K562 (cell line): ENCODE data around the gene CD96.

Experiments
- CHD4 ChIP-seq: fragments of 200-600 bp; sonication (generic); IDR thresholded peaks from 3 replicates; pipeline ENCODE4 v1.6.1; 2012; ENCODE audit warnings: low read depth, mild to moderate bottlenecking, mixed read lengths, low read length, inconsistent platforms; ENCODE audit not compliant: insufficient read depth, insufficient replicate concordance, poor library complexity, severe bottlenecking
- CTCF ChIP-seq, 3 experiments: IDR thresholded peaks in 2 of 3; conservative IDR thresholded peaks in 1 of 3; 2 replicates each; pipeline ENCODE4 v1.5.1; 2011 to 2012; ENCODE audit warnings: low read length in 3 of 3, mild to moderate bottlenecking in 3 of 3, control low read depth in 2 of 3, improper control_type of control experiment in 1 of 3, inconsistent platforms in 1 of 3, low read depth in 1 of 3, mixed read lengths in 1 of 3, moderate library complexity in 1 of 3; ENCODE audit not compliant: insufficient read depth in 2 of 3
- DNMT1 ChIP-seq: fragments of 450-650 bp; IDR thresholded peaks from 2 replicates; pipeline ENCODE4 v1.6.1; 2016; ENCODE audit warnings: antibody characterized with exemption, mild to moderate bottlenecking
- E2F6 ChIP-seq, 2 experiments: IDR thresholded peaks; 2 replicates each; pipeline ENCODE4 v1.6.1; 2011; ENCODE audit warnings: borderline replicate concordance in 1 of 2, control low read depth in 1 of 2, low read depth in 1 of 2, low read length in 1 of 2, mild to moderate bottlenecking in 1 of 2, mixed read lengths in 1 of 2, moderate library complexity in 1 of 2; ENCODE audit not compliant: insufficient read depth in 1 of 2, insufficient read length in 1 of 2, poor library complexity in 1 of 2, severe bottlenecking in 1 of 2; ENCODE audit errors: extremely low read depth in 1 of 2
- ETV5 ChIP-seq: sonication (generic); formaldehyde crosslinking; IDR thresholded peaks from 2 replicates; pipeline ENCODE4 v1.4.0; 2020; ENCODE audit warnings: low read depth, mild to moderate bottlenecking, missing genetic modification reagents
- NR0B1 ChIP-seq: fragments of 450-650 bp; IDR thresholded peaks from one replicate; pipeline ENCODE4 v1.6.1; 2018; ENCODE audit warnings: mild to moderate bottlenecking, moderate library complexity; ENCODE audit not compliant: partially characterized antibody
- POLR2G ChIP-seq: fragments of 200-400 bp; formaldehyde crosslinking; IDR thresholded peaks from 2 replicates; pipeline ENCODE4 v1.6.1; 2017; ENCODE audit warnings: low read depth, mild to moderate bottlenecking, antibody characterized with exemption, low read length, moderate library complexity
- SNAPC5 ChIP-seq: fragments of 250-450 bp; sonication (Bioruptor Pico); IDR thresholded peaks from 2 replicates; pipeline ENCODE4 v1.8.0; 2021; ENCODE audit warnings: moderate library complexity, mild to moderate bottlenecking, inconsistent platforms
- SP1 ChIP-seq: sonication (generic); formaldehyde crosslinking; IDR thresholded peaks from 2 replicates; pipeline ENCODE4 v1.8.1; 2022; ENCODE audit warnings: mild to moderate bottlenecking, missing genetic modification reagents
- TBP ChIP-seq: optimal IDR thresholded peaks from 2 replicates; pipeline ENCODE3; 2011; ENCODE audit warnings: low read depth, low read length, improper control_type of control experiment
- USF2 ChIP-seq: sonication (generic); formaldehyde crosslinking; IDR thresholded peaks from 2 replicates; pipeline ENCODE4 v1.5.0; 2020; ENCODE audit warnings: missing genetic modification reagents

GRCh38 chr3:111498022-111498421 is 44.0 kb upstream of the CD96 start:
- TF ChIP-seq E2F6 (IDR thresholded peaks at IDR 0.05; ENCODE audit: borderline replicate concordance in 1 of 2, extremely low read depth in 1 of 2, insufficient read depth in 1 of 2, insufficient read length in 1 of 2, low read depth in 1 of 2, low read length in 1 of 2, poor library complexity in 1 of 2, severe bottlenecking in 1 of 2) (no peak), SNAPC5 (CRISPR knock-in tag) (no peak), CTCF (IDR thresholded peaks at IDR 0.05 in 2 of 3, conservative IDR thresholded peaks at IDR 0.05 in 1 of 3; ENCODE audit: insufficient read depth in 2 of 3, low read depth in 1 of 3, low read length in 3 of 3) (no peak), DNMT1 (no peak), TBP (no peak), USF2 (CRISPR knock-in tag) (no peak), NR0B1 (no peak), CHD4 (no peak), ETV5 (CRISPR knock-in tag) (no peak), SP1 (no peak), POLR2G (no peak)
